GM23338 (cell line): Measurements from ENCODE around the gene GP1BB. TPM values are rescaled to one million over a fixed set of nuclear protein-coding genes. Genes with fewer than 3 reads are reported as not detected.

Source experiments
- ATAC-seq: fragments of 200-7000 bp; cut with Tn5 transposase; 3 replicates; pipeline ENCODE4 v1.9.1; 2020
- DNase-seq: peaks from one replicate; pipeline ENCODE4 v3.0.0-alpha.2; 2015; ENCODE audit warnings: low spot score
- H2AFZ ChIP-seq: fragments of 200-600 bp; sonication (generic); 2 replicates; pipeline ENCODE4 v1.8.0; 2016; ENCODE audit warnings: antibody characterized with exemption, mild to moderate bottlenecking, moderate library complexity
- H3F3A ChIP-seq: fragments of 200-600 bp; sonication (generic); replicated peaks from 2 replicates; pipeline ENCODE4 v1.8.0; 2017; ENCODE audit warnings: antibody characterized with exemption, mixed run types, low read depth
- H3K27ac ChIP-seq: fragments of 200-600 bp; sonication (generic); 2 replicates; pipeline ENCODE4 v1.6.1; 2016; ENCODE audit warnings: low read depth
- H3K27me3 ChIP-seq: fragments of 200-600 bp; sonication (generic); 2 replicates; pipeline ENCODE4 v1.8.0; 2016; ENCODE audit warnings: mild to moderate bottlenecking, mixed run types, moderate library complexity; ENCODE audit not compliant: insufficient read depth
- H3K36me3 ChIP-seq: fragments of 200-600 bp; sonication (generic); 2 replicates; pipeline ENCODE4 v1.8.0; 2016; ENCODE audit warnings: mild to moderate bottlenecking; ENCODE audit not compliant: insufficient read depth
- H3K4me1 ChIP-seq: fragments of 200-600 bp; sonication (generic); 2 replicates; pipeline ENCODE4 v1.8.0; 2016; ENCODE audit warnings: mild to moderate bottlenecking, moderate library complexity; ENCODE audit not compliant: insufficient read depth
- H3K4me2 ChIP-seq: fragments of 200-600 bp; sonication (generic); 2 replicates; pipeline ENCODE4 v1.7.1; 2017; ENCODE audit warnings: mixed run types
- H3K4me3 ChIP-seq: fragments of 200-600 bp; sonication (generic); 2 replicates; pipeline ENCODE4 v1.6.1; 2016; ENCODE audit warnings: mixed run types
- H3K79me2 ChIP-seq: fragments of 200-600 bp; sonication (generic); replicated peaks from 2 replicates; pipeline ENCODE4 v1.8.0; 2017; ENCODE audit warnings: mild to moderate bottlenecking; ENCODE audit not compliant: insufficient read depth
- H3K9me2 ChIP-seq: fragments of 200-600 bp; sonication (generic); 2 replicates; pipeline ENCODE4 v1.8.0; 2017; ENCODE audit not compliant: insufficient read depth
- H4K20me1 ChIP-seq: fragments of 200-600 bp; sonication (generic); replicated peaks from 2 replicates; pipeline ENCODE4 v1.8.0; 2017; ENCODE audit warnings: mild to moderate bottlenecking; ENCODE audit not compliant: insufficient read depth
- H3K27ac Mint-ChIP-seq: 2 replicates; pipeline ENCODE4 v1.8.0; 2020; ENCODE audit warnings: inconsistent platforms, mild to moderate bottlenecking, moderate library complexity, mixed read lengths
- H3K27me3 Mint-ChIP-seq: 3 replicates; pipeline ENCODE4 v1.8.0; 2022; ENCODE audit warnings: low read depth, mild to moderate bottlenecking, moderate library complexity, mixed read lengths, inconsistent platforms; ENCODE audit not compliant: insufficient read depth, poor library complexity
- H3K36me3 Mint-ChIP-seq: 3 replicates; pipeline ENCODE4 v1.8.0; 2021; ENCODE audit warnings: low read depth, mild to moderate bottlenecking, inconsistent platforms, moderate library complexity, mixed read lengths
- H3K4me1 Mint-ChIP-seq: 3 replicates; pipeline ENCODE4 v1.8.0; 2020; ENCODE audit warnings: mild to moderate bottlenecking, inconsistent platforms, mixed read lengths
- H3K4me3 Mint-ChIP-seq: 3 replicates; pipeline ENCODE4 v1.8.0; 2021; ENCODE audit warnings: moderate library complexity, mild to moderate bottlenecking, inconsistent platforms, mixed read lengths
- H3K9me3 Mint-ChIP-seq: 3 replicates; pipeline ENCODE4 v1.8.0; 2020; ENCODE audit warnings: moderate library complexity, mild to moderate bottlenecking, inconsistent platforms, mixed read lengths
- CREB1 ChIP-seq: fragments of 250-450 bp; sonication (Bioruptor Pico); IDR thresholded peaks from 2 replicates; pipeline ENCODE4 v1.5.0; 2020; ENCODE audit warnings: low read depth, mild to moderate bottlenecking, moderate library complexity
- CTCF ChIP-seq, 2 experiments: fragments of 200-600 bp in 1 of 2; sonication (generic) in 1 of 2; conservative IDR thresholded peaks; 2 replicates each; pipeline versions ENCODE4 v1.5.1 to v1.6.1; 2016 to 2017; ENCODE audit warnings: antibody characterized with exemption in 2 of 2, low read depth in 2 of 2, mild to moderate bottlenecking in 2 of 2, moderate library complexity in 1 of 2
- ETS1 ChIP-seq: IDR thresholded peaks from 2 replicates; pipeline ENCODE4 v1.6.1; 2016; ENCODE audit warnings: antibody characterized with exemption
- EZH2 ChIP-seq: fragments of 200-600 bp; sonication (generic); IDR thresholded peaks from one replicate; pipeline ENCODE4 v1.8.0; 2017; ENCODE audit warnings: antibody characterized with exemption, mild to moderate bottlenecking, low read depth; ENCODE audit not compliant: unreplicated experiment
- EZH2phosphoT487 ChIP-seq: fragments of 200-600 bp; sonication (generic); IDR thresholded peaks from one replicate; pipeline ENCODE4 v1.8.1; 2018; ENCODE audit warnings: antibody characterized with exemption; ENCODE audit not compliant: unreplicated experiment
- JUNB ChIP-seq: IDR thresholded peaks from one replicate; pipeline ENCODE4 v1.6.1; 2016; ENCODE audit warnings: antibody characterized with exemption; ENCODE audit not compliant: unreplicated experiment
- NANOG ChIP-seq: IDR thresholded peaks from 2 replicates; pipeline ENCODE4 v1.6.1; 2016; ENCODE audit warnings: antibody characterized with exemption, borderline replicate concordance
- POLR2AphosphoS5 ChIP-seq: IDR thresholded peaks from 2 replicates; pipeline ENCODE4 v1.6.1; 2016; ENCODE audit warnings: antibody characterized with exemption, low read depth
- REST ChIP-seq: IDR thresholded peaks from one replicate; pipeline ENCODE4 v1.6.1; 2018; ENCODE audit warnings: antibody characterized with exemption; ENCODE audit not compliant: unreplicated experiment
- STAT1 ChIP-seq: IDR thresholded peaks from one replicate; pipeline ENCODE4 v1.6.1; 2016; ENCODE audit warnings: antibody characterized with exemption; ENCODE audit not compliant: unreplicated experiment
- ZNF114 ChIP-seq: fragments of 250-450 bp; sonication (Bioruptor Pico); IDR thresholded peaks from 2 replicates; pipeline ENCODE4 v1.5.0; 2020; ENCODE audit warnings: mild to moderate bottlenecking, moderate library complexity
- ZNF331 ChIP-seq: fragments of 250-450 bp; sonication (Bioruptor Pico); IDR thresholded peaks from 2 replicates; pipeline ENCODE4 v1.5.0; 2020; ENCODE audit warnings: low read depth, mild to moderate bottlenecking, moderate library complexity
- ZNF462 ChIP-seq: fragments of 250-450 bp; sonication (Bioruptor Pico); IDR thresholded peaks from 2 replicates; pipeline ENCODE4 v1.5.0; 2020; ENCODE audit warnings: mild to moderate bottlenecking, moderate library complexity
- polyA plus RNA-seq: library from polyadenylated mRNA; unstranded; fragments of >200 nt; fragmentation: Nextera tagmentation; extraction: Ambion mirVana; gene quantifications from 2 replicates; pipeline ENCODE4 v1.2.1, GENCODE V29; 2016
- total RNA-seq: library from RNA; depleted of rRNA; stranded (reverse); fragments of >200 nt; shearing (Covaris generic); gene quantifications from 2 replicates; pipeline ENCODE4 v1.2.3, GENCODE V29; 2014

GP1BB gene
- total and polyA plus RNA-seq, 2 experiments from 2014 or later = 0.53 to 1.3 TPM

- H3K36me3 Mint-ChIP-seq = no peaks in the 10 kb centered on the region
- Histone ChIP-seq H3K36me3 (no peaks in the 10 kb centered on the region), H3K27ac (no peak overlapping the region), H3K4me3 (no peak overlapping the region), H2AFZ (no peak overlapping the region), H3K79me2 (no peaks in the 10 kb centered on the region), H3K4me2 (no peak overlapping the region), H3K27me3 (no peaks in the 10 kb centered on the region), H3K9me2 (no peaks in the 10 kb centered on the region), H4K20me1 (no peaks in the 10 kb centered on the region), H3K4me1 (no peaks in the 10 kb centered on the region; the same call in 1 of the 2 replicates), H3F3A (no peaks in the 10 kb centered on the region)
- peaks cover 4% of the 10 kb centered on the region for H3K27me3 Mint-ChIP-seq
- no peaks in the 10 kb centered on the region for H3K9me3 Mint-ChIP-seq
- DNase-seq = no peak
- no peak overlapping the region for H3K4me3 Mint-ChIP-seq
- peaks cover 14% of the 10 kb centered on the region for H3K4me1 Mint-ChIP-seq
- no peak overlapping the region for H3K27ac Mint-ChIP-seq
- TF ChIP-seq ZNF331 = no peak
- TF ChIP-seq EZH2phosphoT487 = no peak
- TF ChIP-seq ZNF462 (CRISPR knock-in tag) = no peak
- no peak for TF ChIP-seq EZH2
- TF ChIP-seq CREB1 (CRISPR knock-in tag) = no peak
- no peak for TF ChIP-seq POLR2AphosphoS5
- TF ChIP-seq ETS1 = no peak
- no peak for TF ChIP-seq ZNF114 (CRISPR knock-in tag)
- no peak for TF ChIP-seq NANOG
- TF ChIP-seq REST = no peak
- no peak for TF ChIP-seq JUNB
- no peak for TF ChIP-seq CTCF (conservative IDR thresholded peaks at IDR 0.05; ENCODE audit: low read depth in 2 of 2)
- no peak for TF ChIP-seq STAT1
- no peak for ATAC-seq
Measured at GRCh38 chr22:19694696-19695095, 28.6 kb upstream of the GP1BB start.
